Upper lobe of left lung (tissue), 4 donors: Measurements from ENCODE around the gene CELSR2.

Experiments used
- POLR2A ChIP-seq, 4 donors: fragments of 450-650 bp; IDR thresholded peaks; one replicate each; pipeline ENCODE4 v1.5.1; 2016 to 2017; ENCODE audit warnings: antibody characterized with exemption in 4 of 4, mild to moderate bottlenecking in 2 of 4
- POLR2AphosphoS5 ChIP-seq, 2 donors: sonication (generic); formaldehyde crosslinking; IDR thresholded peaks; one replicate each; pipeline ENCODE4 v1.5.1; 2017; ENCODE audit warnings: antibody characterized with exemption in 2 of 2
- TF ChIP-seq, protein P1 (sequence below), 6 experiments: fragments of 450-650 bp in 4 of 6; fragments of 200-600 bp in 2 of 6; sonication (generic) in 2 of 6; IDR thresholded peaks; one replicate each; pipeline ENCODE4 v1.5.1; 2016 to 2019; ENCODE audit warnings: antibody characterized with exemption in 6 of 6

DNA sequence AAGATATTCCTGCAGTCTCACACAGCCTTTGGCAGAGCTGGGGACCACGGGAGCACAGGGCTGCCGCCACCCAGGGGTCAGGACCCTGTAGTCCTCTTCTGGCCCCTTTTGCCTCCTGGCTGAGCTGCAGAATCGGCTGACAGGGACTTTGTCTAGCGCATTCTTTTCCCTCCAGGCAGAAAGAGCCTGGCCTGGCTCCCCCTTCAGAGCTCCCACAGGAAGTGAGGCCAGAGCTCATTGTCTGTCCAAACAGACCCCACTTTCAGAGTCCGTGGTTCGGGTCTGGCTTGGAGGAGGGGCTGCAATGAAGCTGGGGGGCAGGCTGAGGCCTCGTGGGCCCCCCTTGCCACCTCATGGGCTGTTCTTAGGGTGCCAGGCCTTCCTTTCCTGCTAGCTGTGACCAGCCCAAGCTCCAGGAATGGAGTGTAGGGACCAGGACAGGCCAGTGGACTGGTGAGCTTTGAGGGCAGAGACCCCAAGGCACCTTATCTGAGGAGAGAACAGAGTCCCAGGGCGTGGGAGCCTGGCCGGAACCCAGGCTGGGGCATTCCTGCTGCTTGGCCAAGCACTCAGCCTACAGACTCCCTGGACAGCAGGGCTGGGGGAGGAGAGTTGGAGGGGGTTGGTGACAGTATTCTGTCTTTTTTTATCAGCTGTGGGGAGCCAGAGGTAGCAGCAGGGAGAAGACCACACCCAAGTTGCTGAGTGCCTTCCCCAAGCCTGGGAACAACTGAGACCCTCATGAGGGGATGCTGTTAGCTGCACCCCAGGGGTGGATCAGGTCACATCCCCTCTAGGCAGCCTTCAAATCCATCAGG, 4.7 kb downstream of the CELSR2 start:
- TF ChIP-seq, protein P1, sequence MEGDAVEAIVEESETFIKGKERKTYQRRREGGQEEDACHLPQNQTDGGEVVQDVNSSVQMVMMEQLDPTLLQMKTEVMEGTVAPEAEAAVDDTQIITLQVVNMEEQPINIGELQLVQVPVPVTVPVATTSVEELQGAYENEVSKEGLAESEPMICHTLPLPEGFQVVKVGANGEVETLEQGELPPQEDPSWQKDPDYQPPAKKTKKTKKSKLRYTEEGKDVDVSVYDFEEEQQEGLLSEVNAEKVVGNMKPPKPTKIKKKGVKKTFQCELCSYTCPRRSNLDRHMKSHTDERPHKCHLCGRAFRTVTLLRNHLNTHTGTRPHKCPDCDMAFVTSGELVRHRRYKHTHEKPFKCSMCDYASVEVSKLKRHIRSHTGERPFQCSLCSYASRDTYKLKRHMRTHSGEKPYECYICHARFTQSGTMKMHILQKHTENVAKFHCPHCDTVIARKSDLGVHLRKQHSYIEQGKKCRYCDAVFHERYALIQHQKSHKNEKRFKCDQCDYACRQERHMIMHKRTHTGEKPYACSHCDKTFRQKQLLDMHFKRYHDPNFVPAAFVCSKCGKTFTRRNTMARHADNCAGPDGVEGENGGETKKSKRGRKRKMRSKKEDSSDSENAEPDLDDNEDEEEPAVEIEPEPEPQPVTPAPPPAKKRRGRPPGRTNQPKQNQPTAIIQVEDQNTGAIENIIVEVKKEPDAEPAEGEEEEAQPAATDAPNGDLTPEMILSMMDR (IDR thresholded peaks at IDR 0.05): no peak
- TF ChIP-seq POLR2A (IDR thresholded peaks at IDR 0.05) (no peak), POLR2AphosphoS5 (IDR thresholded peaks at IDR 0.05) (no peak)
